ENCODE measurements around the gene ETS1. TPM values are rescaled to one million over a fixed set of nuclear protein-coding genes. Genes with fewer than 3 reads are reported as not detected.

Gene ETS1
- total RNA-seq, 6 experiments from 2014 or later, result 55.2 to 78.6 (median 73.2) TPM

DNA sequence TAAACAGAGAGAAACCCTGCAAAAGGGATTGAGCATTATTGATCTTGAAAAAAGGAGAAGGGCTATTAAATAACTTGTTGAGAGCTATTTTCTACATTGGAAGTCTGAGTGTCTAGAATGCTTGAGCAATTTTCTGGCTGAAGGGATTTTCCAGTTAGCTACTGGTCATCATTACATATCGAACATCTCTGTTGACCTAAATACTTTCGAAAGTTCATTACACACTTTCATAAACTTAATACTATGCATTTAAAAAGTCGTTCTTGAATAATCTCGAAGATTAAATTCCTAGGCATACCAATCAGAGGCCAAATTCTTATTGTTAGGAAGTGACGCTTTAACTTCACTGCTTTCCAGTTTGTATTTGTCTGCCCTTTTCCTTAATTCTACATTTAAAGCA lies 13.7 kb downstream of the ETS1 start:
- no peaks in the 10 kb centered on the region for H3K36me3 Mint-ChIP-seq (ENCODE audit: low read depth)
- H3K27me3 Mint-ChIP-seq (ENCODE audit: insufficient read depth), result peaks cover 2% of the 10 kb centered on the region; the same call in 1 of the 2 replicates
- DNase-seq, result no peak
- no peak overlapping the region for H3K27ac Mint-ChIP-seq
- H3K4me3 Mint-ChIP-seq, result no peak overlapping the region
- TF ChIP-seq, protein P1, sequence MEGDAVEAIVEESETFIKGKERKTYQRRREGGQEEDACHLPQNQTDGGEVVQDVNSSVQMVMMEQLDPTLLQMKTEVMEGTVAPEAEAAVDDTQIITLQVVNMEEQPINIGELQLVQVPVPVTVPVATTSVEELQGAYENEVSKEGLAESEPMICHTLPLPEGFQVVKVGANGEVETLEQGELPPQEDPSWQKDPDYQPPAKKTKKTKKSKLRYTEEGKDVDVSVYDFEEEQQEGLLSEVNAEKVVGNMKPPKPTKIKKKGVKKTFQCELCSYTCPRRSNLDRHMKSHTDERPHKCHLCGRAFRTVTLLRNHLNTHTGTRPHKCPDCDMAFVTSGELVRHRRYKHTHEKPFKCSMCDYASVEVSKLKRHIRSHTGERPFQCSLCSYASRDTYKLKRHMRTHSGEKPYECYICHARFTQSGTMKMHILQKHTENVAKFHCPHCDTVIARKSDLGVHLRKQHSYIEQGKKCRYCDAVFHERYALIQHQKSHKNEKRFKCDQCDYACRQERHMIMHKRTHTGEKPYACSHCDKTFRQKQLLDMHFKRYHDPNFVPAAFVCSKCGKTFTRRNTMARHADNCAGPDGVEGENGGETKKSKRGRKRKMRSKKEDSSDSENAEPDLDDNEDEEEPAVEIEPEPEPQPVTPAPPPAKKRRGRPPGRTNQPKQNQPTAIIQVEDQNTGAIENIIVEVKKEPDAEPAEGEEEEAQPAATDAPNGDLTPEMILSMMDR (IDR thresholded peaks at IDR 0.05), result no peak
- peaks cover 13% of the 10 kb centered on the region for H3K4me1 Mint-ChIP-seq (ENCODE audit: low read depth)
- H3K9me3 Mint-ChIP-seq, result no peaks in the 10 kb centered on the region

DNA sequence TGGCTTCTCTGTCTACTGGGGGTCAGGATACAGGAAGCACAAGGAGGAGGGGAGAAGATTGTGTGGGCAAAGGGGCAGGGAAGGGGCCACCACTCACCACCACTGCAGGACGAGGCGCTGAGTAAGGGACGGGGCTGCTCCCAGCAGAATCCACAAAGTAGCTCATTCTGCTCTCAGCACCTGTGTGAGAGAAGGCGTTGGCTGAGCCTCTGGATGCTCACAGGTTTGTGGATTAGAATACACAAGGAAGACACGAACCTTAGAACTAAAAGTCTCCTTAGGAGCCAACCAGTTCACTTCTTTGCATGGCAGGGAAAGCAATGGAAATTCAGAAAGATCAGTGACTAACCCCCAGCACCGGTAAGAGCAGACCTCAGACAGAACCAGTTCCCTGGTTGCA lies 14.4 kb downstream of the ETS1 start:
- Mint-ChIP-seq H3K27ac (no peak overlapping the region), H3K36me3 (ENCODE audit: low read depth) (no peaks in the 10 kb centered on the region), H3K4me3 (no peak overlapping the region), H3K9me3 (no peaks in the 10 kb centered on the region), H3K4me1 (ENCODE audit: low read depth) (peaks cover 13% of the 10 kb centered on the region), H3K27me3 (ENCODE audit: insufficient read depth) (peaks cover 2% of the 10 kb centered on the region; the same call in 1 of the 2 replicates)
- TF ChIP-seq, protein P1 (IDR thresholded peaks at IDR 0.05), result no peak
- DNase-seq, result no peak

DNA sequence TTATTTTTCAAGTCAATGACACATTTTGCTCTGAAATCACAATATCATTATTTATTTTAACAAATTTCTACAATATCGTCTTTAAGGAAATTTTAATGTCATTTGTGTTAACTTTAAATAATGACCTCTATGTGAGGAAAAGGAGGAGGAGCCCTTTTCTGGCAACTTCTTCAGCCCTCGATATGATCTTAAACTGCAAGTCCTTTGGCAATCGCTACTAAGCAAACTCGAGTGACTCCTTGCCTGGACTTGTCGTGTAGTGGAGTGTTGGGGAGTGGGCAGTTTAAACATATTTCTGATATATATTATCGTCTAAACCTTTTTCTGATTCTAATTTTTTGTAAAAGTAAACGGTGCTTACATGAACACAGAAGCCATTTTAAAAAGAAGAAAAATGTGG lies 16.7 kb downstream of the ETS1 start:
- H3K36me3 Mint-ChIP-seq (ENCODE audit: low read depth), result no peaks in the 10 kb centered on the region
- DNase-seq, result no peak
- peaks cover 13% of the 10 kb centered on the region for H3K4me1 Mint-ChIP-seq (ENCODE audit: low read depth)
- no peaks in the 10 kb centered on the region for H3K9me3 Mint-ChIP-seq
- peaks cover 7% of the 10 kb centered on the region; the same call in 1 of the 2 replicates for H3K27me3 Mint-ChIP-seq (ENCODE audit: insufficient read depth)
- TF ChIP-seq, protein P1 (IDR thresholded peaks at IDR 0.05), result no peak
- H3K4me3 Mint-ChIP-seq, result no peak overlapping the region
- no peak overlapping the region for H3K27ac Mint-ChIP-seq

DNA sequence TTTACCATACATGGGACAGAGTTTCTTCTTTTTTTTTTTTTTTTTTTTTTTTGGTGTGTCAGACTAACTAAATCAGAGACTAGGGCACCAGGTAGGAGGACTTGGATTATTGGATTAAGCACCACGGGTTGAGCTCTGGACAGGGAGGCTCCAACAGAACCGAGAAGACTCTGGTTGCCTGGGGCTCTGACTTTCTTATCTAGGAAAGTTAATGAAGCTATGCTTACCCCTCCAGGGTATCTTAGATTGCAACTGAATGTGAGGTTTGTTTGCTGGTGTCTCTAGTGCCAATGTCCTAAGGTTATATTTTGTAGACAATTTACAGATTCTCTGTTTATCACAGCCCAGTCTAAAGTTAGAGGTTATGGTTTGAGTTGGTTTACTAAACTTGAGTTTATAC lies 18.1 kb downstream of the ETS1 start:
- TF ChIP-seq, protein P1 (IDR thresholded peaks at IDR 0.05), result no peak
- Mint-ChIP-seq H3K27ac (no peak overlapping the region), H3K4me1 (ENCODE audit: low read depth) (peaks cover under 1% of the 10 kb centered on the region)

DNA sequence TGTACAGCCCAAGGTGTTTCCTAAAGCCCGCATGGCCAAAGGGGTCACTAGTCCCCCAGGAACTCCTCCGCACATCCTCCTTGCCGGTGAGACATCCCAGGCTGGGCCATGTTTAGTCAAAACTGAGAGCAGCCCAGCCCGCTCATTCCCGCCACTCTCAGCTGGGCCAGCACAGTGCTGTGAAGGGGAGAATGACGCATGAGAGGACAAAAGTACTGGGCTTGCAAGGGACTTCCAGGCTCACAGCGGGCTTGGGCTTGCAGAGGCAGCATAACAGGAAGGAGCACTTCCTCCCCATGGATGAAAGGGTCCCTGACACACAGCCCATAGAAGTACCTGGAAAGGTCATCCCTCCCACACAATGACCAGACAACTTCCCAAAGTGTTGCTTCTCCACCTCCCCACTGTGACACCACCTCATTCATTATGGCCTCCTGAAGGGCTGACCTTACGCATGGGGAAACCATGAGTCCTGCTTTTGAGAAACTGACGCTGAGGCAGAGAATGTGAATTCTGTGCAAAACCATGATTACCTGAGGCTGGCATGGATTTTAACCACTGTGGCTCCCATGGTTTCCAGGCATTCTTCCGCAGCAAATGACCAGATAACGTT lies 19.1 kb downstream of the ETS1 start:
- H3K4me1 Mint-ChIP-seq (ENCODE audit: low read depth), result no peaks in the 10 kb centered on the region
- no peak overlapping the region for H3K4me3 Mint-ChIP-seq
- H3K27me3 Mint-ChIP-seq (ENCODE audit: insufficient read depth), result peaks cover 11% of the 10 kb centered on the region; the same call in 1 of the 2 replicates
- H3K27ac Mint-ChIP-seq, result no peak overlapping the region
- no peaks in the 10 kb centered on the region for H3K36me3 Mint-ChIP-seq (ENCODE audit: low read depth)
- no peaks in the 10 kb centered on the region for H3K9me3 Mint-ChIP-seq
- DNase-seq, result no peak
- TF ChIP-seq, protein P1 (IDR thresholded peaks at IDR 0.05), result no peak

More for the DNA sequence above, 18.1 kb downstream of the ETS1 start:
- H3K36me3 Mint-ChIP-seq (ENCODE audit: low read depth), result no peaks in the 10 kb centered on the region
- peaks cover 7% of the 10 kb centered on the region; the same call in 1 of the 2 replicates for H3K27me3 Mint-ChIP-seq (ENCODE audit: insufficient read depth)
- no peak for DNase-seq
- no peak overlapping the region for H3K4me3 Mint-ChIP-seq
- no peaks in the 10 kb centered on the region for H3K9me3 Mint-ChIP-seq
